ENCODE measurements around the gene COQ6.
A peak's percentile ranks its signal among the peaks of the same experiment; 100 is the strongest.
"Not testable (repeated sequence)": the region's sequence is repeated elsewhere in the genome, so short reads cannot be mapped to it uniquely, and the experiment has no call there.

Gene COQ6

DNA sequence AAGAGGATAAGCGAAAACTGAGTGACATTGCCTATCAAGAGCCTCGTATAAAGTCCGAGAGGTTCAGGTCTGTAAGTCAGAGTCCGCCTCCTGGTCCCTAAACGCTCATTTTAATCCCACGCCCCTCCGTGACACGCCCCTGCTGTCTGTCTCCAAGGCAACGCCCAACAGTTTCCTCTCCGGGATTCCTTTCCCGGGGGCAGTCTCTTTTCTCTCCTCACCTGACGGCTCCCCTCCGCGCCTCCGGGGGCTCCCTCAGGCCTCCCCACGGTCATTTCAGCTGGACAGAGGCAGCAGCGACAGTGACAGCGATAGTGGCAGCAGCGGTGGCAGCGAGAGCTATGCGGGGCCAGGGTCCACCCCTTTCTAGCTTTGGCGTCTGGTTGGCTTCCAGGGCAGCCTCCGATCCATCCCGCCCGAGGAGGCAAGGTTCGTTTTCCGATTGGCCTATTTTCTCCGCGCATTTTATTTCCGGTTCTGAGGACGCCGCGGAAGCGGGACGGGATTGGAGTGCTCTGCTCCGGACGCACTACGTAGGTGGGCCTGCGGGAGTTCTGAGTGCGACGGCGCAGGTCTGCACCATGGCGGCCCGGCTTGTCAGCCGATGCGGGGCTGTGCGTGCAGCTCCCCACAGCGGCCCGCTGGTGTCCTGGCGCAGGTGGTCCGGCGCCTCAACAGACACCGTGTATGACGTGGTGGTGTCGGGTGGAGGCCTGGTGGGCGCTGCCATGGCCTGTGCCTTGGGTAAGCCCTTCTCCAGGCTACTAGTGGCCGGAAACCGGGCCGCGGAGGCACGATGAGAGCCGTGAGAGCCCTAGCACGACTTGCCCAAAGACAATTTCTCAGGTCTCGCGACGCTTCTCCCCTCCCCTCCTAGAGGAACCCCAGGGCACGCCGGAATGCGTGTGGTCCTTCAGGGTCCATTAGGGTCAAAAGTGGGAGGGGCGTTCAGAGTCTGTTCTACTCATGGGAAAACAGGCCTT lies at the start of gene COQ6, which contains the start of gene FAM161B:
COQ6 (plus strand) TSS at position 551 of the 983 bp plus-strand sequence; CDS start at position 582, 31 bp downstream.
FAM161B (minus strand) TSS at position 343 of the 983 bp plus-strand sequence; CDS start at position 275, 68 bp downstream.
- peak; percentile 98 for DNase-seq

DNA sequence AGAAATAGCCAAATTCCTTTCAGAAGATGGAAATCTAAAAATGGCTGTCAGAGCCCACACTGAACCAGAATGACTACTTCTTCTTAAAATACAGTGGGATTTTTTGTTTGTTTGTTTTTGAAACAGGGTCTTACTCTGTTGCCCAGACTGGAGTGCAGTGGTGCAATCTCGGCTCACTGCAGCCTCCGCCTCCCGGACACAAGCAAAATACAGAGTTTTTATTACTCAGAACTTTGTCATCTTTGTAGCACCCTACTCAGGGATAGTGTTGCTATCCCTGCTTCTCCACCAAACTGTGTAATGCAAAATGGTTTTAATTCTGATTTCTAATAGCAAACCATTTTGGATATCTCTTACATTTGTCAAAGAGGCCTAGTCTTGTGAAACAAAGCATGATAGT lies 47.1 kb upstream of the COQ6 start:
- DNase-seq = no peak

DNA sequence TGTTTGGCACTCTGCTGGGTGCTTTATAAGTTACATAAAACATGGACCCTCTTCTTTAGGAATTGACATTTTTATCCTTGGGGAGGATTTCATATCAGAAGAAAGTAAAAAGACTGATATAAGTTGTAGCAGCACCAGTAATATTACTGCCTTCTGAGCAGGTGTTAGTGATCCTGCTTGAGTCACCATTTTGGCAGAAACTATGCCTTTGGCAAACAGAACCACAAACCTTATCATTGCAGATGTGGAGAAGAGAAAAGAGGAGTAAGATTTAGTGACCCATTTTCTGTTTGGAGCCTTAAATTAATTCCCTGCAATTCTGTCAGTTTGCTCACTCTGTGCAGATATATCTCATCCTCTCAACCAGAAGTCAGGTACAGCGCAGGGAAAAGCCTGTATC lies 40.4 kb upstream of the COQ6 start:
- DNase-seq = no peak

DNA sequence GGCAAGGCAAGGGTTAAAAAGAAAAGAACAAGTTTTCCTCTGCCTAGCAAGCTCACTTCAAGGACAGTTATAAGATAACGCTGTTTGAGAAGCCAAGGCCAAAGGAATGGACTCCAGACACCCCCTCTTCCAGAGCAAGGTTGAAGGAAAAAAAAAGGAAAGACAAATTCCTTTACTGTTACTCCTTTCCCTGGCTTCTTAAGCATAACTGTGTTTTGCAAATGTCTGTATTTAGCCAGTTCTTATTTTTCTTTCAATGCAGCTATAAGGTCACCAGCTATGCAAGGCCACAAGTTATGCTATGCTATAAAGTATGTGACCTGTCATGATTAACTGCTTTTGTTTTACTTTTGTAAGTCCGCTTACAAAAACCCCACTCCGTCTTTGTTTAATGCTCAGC lies 36.8 kb upstream of the COQ6 start:
- no peak for DNase-seq

DNA sequence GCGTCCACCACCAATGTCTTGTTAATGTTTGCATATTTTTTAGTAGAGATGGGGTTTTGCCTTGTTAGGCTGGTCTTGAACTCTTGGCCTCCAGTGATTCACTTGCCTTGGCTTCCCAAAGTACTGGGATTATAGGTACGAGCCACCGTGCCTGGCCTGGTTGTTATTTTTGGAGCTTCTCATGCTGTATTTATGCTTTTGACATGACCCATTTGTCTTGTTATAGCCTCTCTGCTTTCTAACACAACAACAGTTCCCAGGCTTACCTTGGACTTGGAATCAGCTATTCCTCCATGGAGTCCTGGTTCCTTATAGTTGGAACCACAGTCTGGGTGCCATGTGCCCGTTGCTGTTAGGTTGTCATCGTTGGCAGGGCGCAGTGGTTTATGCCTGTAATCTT lies 33.8 kb upstream of the COQ6 start:
- no peak for DNase-seq

DNA sequence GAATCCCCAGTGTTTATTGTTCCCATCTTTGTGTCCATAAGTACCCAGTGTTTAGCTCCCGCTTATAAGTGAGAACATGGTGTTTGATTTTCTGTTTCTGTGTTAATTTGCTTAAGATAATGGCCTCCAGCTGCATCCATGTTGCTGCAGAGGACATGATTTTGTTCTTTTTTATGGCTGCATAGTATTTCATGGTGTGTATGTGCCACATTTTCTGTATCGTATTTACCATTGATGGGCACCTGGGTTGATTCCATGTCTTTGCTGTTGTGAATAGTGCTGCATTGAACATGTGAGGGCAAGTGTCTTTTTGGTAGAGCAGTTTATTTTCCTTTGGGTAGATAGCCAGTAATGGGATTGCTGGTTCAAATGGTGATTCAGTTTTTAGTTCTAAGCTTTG lies 30.6 kb upstream of the COQ6 start:
- not testable (repeated sequence) for DNase-seq

DNA sequence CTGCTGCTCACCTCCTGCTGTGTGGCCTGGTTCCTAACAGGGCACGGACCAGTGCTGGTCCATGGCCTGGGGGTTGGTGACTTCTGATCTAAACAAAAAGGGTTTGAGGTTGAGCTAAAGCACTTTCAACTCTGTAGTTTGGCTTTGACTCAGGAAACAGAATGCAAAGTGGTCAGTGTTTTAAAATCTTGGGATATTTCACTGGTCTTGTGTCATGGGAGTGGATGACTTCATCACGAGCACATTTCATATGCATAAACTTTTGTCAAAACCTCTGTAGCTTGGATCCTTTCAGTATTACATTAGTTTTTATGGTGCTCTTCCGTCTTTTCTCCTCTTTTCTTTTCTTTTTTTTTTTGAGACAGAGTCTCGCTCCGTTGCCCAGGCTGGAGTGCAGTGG lies 25.8 kb upstream of the COQ6 start:
- DNase-seq = no peak

DNA sequence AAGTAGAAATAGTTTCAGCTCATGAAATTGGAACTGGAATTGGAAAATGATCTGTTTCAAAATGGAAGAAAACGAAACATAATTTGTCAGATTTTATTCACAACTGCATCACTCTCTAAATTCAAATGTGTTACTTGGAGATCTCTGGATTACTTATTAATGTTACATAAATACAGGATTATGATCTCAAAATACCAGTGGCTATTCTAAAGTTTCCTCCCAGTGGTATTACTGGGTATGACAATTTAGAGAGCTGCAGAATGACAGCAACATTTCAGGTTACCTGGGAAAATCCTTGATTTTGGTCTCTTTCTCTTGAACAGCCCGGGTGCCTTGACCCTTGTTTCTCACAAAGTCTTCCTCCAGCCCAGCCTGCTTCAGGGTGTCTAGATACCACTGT lies 14.4 kb upstream of the COQ6 start:
- DNase-seq = no peak

DNA sequence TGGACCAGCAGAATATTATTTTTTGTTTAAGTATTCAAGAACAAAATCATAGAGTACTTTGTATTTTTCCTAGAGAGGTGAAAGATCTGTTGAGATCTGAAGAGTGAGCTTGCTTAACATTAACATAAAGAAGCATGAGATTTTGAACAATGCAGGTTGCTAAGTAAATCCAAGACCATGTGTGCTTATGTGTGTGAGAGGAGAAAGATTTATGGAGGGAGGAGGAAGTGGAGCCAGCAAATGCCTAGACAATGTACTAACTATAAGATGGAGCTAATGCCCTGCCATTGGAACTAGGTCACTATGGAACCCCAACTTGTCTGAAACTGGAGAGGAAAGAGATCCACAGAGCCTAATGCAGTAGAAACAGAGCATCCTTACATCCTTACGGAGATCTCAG lies 13.6 kb upstream of the COQ6 start:
- DNase-seq = no peak

DNA sequence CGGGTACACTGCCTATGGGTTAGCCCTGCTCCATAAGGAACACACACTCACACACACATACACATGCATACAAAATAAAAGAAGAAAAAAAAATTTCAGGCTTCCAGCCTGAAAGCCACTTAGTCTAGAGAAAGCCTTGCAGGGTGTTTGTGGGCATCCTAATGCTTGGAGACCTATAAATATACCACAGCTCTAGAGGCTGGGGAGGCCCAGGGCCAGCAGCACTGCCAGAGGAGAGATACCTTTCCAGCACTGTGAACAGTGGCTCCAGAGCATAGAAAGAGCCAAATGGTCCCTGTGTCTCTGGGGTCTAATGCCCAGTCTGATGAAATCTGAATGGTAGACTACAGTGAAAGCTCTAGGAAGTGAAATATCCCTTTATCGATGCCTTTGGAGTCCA lies 13.1 kb upstream of the COQ6 start:
- DNase-seq = no peak

DNA sequence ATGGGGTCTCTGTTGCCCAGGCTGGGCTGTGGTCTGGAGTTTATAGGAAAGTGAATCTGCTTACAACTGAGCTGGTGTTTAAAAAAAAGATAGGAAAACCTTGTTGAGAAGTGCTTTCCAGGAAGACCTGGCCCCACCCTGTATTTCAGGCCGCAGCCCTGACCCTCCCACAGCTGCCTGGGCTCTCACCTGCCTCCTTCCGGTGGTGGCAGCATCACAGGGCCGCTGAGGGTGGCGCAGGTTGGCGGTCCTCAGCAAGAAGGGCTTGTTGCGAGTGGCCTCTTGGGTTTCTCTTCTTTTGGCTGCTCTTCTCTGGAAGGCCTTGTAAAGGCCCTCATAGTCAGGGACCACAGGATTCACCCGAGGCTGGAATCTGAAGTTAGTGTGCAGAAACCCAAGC lies 7.9 kb upstream of the COQ6 start:
- DNase-seq = no peak

DNA sequence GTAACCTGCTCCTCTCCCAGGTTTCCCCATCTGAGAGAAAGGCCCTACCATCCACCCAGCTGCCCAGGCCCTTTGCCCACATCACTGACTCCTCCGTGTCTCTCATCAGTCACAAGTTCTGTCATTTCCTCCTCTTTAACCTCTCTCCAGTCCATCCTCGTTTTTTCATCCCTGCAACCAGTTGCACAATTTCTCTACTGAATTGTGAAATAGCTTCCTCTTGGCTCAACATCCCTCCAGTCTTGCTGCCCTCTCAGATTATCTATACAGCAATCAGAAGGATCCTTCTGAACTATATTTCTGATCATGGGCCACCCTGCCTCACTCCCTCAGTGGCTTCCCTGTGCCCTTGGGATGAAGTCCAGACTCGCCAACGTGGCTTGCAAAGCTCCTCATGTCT lies 7.0 kb upstream of the COQ6 start:
- no peak for DNase-seq

DNA sequence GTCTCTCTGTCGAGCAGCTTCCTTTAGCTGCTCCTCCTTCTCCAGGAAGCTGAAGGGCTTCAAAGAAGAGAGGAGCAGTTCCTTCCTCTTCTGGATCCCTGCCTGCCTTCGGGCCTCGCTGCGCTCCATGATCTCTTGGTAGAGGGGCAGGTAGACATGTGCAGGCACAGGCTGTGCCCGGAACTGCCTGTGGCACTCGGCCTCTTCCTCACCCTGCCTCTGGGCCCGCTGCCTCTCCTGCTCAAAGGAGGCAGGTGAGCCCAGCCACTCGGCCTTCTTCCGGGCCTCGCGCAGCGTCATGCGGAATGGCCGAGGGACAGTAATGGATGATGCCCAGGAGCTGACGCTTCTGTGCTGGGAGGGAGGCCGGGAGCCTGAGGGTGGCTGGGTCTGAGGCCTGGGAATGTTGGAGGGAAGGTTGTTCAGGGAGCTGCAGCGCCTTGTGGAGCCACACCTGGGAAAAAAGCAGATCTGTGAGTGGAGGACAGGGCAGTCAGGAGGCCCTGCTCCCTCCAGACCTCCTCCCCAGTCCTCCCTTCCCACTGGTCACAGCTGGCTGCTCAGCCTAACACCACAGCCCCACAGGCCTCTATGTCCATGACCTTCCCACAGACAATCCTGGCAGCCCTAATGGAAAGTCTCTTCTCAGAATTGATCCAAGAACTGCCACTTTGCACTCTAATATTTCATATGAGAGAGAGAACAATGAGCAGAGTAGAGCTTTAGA lies 5.5 kb upstream of the COQ6 start:
- DNase-seq = no peak

DNA sequence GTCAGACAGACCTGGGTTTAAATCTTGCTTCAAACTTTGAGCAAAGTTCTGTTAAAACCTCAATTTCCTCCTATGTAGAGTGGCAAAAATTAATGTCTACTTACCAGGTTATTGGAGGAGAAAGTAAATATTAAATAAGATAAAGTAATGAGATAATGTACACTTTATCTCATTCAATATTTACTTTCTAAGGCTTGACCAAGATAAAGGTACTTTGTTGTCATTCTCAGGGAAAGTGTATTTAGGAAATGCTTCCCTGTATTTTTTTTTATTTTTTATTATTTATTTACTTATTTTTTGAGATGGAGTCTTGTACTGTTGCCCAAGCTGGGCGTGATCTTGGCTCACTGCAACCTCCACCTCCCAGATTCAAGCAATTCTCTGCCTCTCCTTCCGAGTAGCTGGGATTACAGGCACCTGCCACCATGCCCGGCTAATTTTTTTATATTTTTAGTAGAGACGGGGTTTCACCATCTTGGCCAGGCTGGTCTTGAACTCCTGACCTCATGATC lies 4.9 kb upstream of the COQ6 start:
- no peak for DNase-seq

DNA sequence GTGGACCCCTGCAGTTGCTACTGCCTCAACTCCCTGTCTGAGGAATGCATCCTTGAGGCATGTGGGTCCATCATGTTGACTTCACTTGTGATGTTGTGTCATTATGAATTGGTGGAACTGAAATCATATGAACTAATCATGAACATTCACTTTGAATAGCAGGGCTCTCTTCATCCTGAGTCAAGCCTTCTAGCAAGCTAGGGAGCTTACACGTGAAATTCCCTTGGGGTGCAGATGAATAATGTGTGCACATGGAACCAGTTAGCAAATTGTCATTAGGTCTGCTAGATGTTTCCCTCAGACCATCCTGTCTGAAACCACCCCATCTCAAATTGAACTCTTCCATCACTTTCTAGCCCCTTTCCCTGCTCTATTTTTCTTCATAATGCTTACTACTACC lies 3.6 kb downstream of the COQ6 start:
- no peak for DNase-seq

DNA sequence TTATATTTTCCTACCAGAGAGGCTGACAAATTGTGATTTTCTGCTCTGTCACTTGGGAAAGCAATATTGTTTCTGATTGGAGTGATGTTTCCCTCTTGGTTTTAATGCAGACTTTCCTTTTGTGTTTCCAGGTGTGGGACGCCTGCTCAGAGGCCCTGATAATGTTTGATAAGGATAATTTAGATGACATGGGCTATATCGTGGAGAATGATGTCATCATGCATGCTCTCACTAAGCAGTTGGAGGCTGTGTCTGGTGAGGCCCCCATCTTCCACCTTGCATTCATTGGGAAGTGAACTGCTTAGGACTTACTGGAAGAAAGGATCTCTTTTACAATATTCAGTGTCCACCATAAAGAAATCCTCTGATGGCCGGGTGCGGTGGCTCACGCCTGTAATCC lies 5.6 kb downstream of the COQ6 start:
- no peak for DNase-seq

DNA sequence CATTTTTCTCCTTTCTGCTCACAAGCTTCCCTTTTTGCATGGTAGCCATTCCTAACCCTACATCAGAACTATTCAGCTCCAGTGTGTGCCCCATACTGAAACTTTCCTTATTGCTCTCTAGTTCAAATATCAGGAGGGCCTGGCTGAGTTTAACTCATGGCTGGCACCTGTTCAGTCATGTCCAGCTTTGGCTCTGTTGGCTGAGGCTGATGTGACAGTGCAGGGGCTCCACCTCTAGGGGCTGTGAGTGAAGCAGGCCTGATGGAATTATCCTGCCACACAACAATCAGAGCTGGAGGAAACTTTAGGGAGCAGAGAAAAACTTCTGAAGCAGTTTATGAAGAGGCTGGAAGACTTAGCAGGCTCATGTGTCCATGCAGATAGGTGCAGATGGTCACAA lies 8.5 kb downstream of the COQ6 start:
- no peak for DNase-seq

DNA sequence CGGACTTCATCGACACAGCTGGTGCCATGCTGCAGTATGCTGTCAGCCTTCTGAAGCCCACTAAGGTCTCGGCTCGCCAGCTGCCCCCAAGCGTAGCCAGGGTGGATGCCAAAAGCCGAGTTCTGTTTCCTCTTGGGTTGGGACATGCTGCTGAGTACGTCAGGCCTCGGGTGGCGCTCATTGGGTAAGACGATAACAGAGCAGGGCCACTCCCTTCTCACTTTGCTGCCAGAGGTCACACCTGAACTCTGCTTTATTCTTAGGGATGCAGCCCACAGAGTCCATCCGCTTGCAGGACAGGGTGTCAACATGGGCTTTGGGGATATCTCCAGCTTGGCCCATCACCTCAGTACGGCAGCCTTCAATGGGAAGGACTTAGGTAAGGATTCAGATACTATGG lies 11.1 kb downstream of the COQ6 start:
- DNase-seq = no peak

DNA sequence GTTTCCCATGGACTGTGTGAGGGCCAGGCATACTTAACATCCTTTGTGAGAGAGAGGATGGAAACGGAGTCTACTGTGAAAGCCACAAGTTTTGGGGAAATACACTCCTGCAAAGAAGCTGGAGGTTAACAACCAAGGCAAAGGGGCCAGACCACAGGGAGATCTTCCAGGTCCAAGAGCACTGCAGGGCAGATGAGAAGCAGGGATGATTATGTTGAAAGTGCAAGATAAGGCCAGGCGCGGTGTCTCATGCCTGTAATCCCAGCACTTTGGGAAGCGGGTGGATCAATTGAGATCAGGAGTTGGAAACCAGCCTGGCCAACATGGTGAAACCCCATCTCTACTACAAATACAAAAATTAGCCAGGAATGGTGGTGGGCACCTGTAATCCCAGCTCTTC lies 15.1 kb downstream of the COQ6 start:
- DNase-seq = no peak

DNA sequence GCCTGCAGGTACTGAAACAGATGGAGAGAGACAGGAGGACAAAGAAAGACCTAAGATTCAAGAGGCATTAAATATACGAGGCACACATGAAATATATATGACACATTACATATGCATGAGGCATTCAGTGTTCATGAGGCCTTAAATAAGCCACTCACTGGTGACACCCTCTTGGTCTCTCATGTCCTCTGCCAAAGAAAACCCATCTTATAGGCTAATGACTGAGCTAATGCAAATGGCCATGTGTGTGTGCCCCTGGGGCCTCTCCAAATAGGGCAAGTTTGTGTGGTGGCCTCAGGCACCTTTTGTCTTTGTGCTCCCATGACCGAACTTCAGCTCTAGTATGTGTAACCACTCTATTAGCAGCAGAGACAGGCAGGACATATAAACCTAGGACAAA lies 18.8 kb downstream of the COQ6 start:
- no peak for DNase-seq

DNA sequence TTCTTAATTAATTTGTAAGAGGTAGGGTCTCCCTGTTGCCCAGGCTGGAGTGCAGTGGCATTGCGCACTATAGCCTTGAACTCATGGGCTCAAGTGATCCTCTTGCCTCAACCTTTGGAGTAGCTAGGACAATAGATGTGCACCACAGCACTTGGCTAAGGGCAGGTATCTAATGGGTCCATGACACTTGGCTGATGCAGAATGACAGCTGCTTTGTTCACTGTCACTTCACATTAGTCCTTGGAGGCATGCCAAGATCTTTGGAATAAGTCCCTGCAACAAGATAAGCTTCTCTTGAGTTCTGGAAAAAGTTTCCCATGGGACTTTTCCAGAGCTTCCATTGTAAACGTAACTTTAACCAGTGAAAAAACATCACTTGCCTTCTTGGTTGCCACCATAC lies 23.4 kb downstream of the COQ6 start:
- no peak for DNase-seq

DNA sequence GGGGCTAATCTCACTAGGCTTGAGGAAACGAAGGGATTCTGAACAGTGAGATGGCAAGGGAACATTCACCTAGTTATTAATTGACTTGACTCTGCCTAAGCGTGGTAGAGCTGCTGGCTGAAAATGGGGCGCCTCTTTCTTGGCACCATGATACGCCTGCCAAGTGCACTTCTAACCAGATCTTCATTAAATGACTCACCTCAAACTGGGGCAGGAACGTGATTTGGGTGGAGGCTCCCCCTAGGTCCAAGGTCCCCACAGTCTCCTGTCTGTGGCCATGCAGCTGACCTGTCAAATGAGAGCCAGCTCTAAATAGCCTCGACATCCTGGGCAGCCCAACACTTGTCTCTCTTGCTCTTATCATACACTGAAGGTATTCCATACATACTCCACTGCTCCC lies 26.0 kb downstream of the COQ6 start:
- DNase-seq = no peak

DNA sequence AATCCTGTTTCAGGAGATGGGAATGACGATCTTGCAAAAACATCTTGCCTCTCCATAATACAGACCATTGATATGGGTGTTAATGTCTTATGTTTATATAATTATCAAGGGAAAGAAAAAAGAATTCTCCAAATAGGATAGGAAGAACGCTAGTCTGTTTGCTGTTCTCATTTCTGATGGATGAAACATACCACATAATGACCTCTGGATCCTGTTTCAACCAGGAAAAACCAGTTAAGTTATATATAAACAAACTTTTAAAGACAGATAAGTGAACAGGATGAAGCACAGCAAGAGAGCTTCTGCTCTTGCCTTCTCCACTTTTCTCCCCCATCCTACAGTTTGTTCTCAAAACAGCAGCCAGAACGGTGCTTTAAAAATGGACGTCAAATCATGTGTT lies 27.8 kb downstream of the COQ6 start:
- DNase-seq = no peak

DNA sequence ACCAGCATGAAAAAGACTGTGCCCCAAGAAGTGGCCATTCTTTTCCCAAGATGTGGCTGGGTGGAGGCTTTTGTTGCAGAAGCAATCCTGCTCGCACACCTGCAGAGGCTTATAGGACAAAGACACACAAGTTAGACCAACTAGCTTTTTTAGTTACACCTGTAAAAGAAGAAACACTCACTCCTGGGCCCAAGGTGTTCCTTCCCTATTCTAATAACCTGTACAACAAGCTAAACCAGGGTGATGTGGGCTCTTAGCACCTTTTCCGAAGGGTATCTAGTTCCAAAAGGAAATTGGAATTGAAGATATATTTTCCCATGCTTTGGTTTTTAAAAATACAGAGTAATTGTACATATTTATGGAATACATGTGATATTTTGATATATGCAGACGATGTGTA lies 38.0 kb downstream of the COQ6 start:
- no peak for DNase-seq
